ENCODE measurements around the gene LLCFC1.

- TF ChIP-seq TAF1 (IDR thresholded peaks at IDR 0.05; ENCODE audit: borderline replicate concordance, low read depth, low read length), result no peak
- TF ChIP-seq POLR2AphosphoS5 (IDR thresholded peaks at IDR 0.05; ENCODE audit: low read depth, low read length), result no peak
Measured at GRCh38 chr7:142898377-142899170, 40.7 kb upstream of the LLCFC1 start.
